Forelimb muscle (tissue), 1 donor: ENCODE results near the gene NME4. TPM values are rescaled to one million over a fixed set of nuclear protein-coding genes. Genes with fewer than 3 reads are reported as not detected.
"Not testable (repeated sequence)": the region's sequence is repeated elsewhere in the genome, so short reads cannot be mapped to it uniquely, and the experiment has no call there.

Experiments
- DNase-seq: peaks from one replicate; pipeline ENCODE4 v3.0.0-alpha.2; 2013; ENCODE audit warnings: low read depth
- polyA plus RNA-seq: library from polyadenylated mRNA; unstranded; fragments of 120-200 nt; gene quantifications from one replicate; pipeline ENCODE4 v1.2.1, GENCODE V29; 2013; ENCODE audit not compliant: insufficient read length

Gene NME4
- 66.4 TPM for polyA plus RNA-seq

DNA sequence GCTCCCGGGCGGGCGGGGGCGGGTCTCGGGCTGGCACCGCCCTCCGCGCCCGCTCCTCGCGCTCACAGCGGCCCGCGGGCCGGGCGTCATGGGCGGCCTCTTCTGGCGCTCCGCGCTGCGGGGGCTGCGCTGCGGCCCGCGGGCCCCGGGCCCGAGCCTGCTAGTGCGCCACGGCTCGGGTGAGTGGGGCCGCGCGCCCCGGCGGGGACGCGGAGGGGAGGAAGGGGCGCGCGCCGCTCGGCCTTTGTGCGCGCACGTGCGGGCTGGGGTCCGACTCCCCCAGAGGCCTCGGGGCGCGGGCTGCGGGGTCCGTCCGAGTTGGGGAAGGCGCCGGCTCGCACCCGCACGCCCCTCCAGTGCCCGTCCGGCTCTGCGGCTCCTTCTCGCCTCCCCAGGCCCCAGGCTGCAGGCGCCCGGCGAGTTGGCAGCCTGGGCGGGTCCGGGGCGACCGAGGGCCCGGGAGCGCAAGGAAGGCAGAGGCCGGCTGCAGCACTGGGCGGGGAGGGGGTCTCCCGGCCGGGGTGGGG lies at the start of gene NME4:
Gene NME4 (plus strand): TSS at position 65 of the 527 bp plus-strand sequence. CDS start 24 bp downstream, at position 89.
- DNase-seq: no peak

DNA sequence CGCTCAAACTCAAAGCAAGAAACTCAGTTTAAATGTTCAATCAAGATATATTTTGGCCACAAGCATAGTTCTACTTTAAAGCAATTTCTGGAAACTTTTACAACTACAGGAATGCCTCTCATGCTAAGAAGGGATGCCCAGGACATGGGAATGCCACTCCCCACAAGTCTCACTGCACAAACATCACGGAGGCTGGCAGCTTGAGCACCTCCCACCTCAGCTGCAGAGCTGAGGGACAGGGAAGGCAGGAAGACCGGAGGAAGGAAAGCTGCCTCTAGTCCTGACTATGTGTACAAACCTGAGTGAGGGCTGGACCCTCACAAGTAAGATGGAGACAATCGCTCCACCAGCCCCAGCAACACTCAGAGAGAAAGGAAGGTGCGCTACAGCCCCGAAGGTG lies 49.8 kb upstream of the NME4 start:
- no peak for DNase-seq

DNA sequence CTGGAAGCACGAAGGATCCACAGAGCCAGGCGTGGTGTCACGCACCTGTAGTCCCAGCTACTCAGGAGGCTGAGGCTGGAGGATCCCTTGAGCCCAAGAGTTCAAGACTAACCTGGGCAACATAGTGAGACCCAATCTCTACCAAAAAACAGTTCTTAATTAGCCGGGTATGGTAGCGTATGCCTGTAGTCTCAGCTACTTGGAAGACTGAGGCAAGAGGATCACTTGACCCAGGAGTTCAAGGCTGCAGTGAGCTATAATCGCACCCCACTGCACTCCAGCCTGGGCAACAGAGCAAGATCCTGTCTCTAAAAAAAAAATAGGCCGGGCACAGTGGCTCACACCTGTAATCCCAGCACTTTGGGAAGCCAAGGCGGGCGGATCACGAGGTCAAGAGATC lies 48.5 kb upstream of the NME4 start:
- not testable (repeated sequence) for DNase-seq

DNA sequence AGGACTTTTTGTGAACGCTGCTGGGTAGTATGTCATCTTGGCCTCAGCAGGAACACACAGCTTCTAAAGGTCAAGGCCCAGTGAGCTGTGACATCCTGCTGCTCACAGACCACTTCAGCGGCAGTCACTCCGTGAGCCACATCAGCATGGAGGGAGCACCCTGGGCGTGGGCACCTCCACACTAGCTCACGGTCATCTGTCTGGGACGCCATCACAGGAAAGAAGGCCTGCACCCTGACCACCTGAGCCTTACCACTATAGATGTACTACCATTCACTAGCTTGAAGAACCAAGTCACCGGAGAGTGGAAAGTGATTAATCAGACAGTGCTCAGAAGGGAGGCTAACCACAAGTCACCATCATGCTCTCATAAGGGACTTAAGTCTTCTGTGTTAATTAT lies 47.8 kb upstream of the NME4 start:
- no peak for DNase-seq

DNA sequence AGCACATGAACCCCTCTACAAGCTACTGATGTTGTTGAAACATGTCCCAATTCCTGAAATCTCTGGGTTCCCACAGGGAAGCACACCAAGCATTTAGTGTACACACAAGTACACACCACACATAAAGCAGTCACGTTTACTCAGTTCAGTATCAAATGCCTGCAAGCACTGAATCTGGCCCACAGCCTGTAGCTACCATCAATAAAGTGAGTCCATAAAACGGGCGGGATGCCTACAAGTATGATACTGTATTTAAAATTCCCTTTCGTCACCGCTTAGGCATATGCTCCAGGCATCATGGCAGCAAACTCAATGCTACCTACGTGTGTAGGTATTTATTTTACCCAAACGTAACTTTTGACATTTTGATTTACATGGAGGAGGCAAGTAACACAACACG lies 46.8 kb upstream of the NME4 start:
- DNase-seq: no peak

DNA sequence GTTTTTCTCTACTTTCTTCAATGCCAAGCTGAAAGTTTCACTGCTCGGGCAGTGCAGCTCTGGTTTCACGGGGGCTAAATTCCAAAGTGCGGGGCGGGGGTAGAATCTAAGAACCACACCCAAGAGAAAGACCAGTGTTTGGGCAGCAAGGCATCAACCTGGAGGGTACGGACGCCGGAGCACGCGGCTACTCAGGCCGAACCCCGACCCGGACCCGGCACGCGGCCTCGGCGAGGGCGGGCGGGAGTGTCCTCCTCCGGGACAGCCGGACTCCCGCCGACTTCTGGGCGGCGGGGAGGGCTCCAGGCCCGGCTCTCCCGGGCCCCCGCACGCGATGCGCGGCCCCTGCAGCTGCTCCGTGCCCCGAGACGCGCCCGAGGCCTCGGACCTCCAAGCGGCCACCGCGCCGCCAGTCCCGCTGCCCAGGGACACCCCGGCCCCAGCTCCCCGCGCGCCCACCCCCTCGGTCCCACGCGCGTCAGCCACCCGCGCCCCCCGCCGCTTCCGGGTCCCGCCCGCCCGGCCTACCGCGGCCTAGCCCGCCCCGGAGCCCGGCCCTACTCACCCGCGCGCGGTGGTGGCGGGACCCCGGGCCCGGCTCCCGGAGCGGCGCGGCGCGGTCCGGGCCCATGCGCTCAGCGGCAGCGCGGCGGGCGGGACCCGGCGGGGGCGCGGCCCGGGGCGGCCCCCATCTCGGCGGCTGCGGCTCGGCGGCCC lies 45.0 kb upstream of the NME4 start:
- no peak for DNase-seq

DNA sequence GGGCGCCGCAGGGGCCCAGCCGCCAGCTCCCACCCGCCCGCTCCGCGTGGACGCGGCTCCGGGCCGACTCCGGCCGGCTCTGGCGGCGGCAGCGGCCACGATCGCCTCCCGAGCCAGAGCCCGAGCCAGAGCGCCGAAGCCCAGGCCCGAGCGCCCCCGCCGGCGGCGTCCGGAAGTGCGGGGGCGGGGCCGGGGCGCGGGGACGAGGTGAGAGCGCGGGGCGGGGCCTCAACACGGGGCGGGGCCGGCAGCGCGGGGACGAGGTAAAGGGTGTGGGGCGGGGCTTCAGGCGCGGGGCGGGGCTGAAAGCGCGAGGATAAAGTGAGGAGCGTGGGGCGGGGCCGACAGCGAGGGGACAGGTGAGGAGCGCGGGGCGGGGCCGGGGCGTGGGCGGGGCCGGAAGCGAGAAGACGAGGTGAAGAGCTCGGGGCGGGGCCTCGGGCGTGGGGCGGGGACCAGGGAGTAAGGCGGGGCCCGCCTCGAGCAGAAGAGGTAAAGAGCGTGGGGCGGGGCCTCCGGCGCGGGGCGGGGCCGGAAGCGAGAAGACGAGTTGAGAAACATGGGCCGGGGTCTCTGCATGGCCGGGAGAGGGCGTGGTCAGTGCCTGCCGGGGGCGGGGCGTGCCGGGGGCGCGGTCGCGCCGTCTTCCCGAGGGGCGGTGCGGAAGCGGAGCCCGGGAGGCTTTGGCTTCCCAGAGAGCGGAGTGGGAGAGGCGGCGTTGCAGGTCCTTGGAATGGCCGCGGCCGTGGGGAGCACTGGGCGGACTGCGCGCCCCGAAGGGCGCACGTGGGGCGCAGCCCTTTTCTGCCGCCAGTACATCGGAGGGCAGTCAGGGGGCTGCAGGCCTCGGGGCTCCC lies 44.2 kb upstream of the NME4 start, which contains the start of gene AXIN1:
Gene AXIN1 (minus strand): TSS at position 177 of the 857 bp plus-strand sequence. CDS start 5,698 bp downstream, outside the sequence.
- DNase-seq: peak; percentile 39

DNA sequence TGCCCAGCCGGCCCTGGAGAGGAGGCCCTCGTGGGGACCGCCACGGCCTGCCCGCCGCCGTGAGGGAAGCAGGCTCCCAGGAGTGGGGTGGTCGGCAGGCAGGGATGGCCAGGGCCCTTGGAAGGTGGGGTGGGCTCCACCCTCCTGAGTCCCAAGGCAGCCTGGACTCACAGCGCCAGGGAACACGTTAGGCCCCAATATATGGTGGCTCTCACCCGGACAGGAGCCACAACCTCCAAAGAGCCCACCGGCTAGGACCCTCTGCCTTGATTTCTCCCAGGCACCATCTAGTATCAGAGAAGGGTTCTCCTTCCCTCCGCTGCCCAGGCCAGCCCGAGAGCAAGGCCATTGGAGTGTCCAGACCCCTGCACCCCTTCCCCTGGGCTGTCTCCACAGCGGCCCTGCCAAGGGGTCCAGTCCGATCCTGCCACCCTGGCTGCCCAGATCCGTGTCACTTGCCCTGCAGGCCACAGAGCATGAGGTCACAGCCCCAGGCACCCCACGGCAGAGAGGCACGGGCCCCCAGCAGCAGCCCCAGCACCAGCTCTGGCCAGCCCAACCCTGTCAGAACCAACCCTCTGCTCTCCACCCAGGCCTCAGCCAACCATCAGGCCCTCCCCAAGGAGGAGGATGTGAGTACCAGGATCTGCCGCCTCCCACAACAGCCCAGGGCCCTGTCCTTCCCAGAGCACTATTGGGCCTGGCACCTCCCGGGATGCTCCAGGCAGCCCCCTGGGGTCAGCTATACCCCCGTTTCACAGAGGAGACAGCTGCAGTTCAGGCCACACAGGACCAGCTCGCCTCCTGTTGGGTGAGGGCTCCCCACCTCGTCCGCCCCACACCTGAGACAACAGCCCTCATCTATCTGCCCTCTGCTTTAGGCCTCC lies 43.4 kb upstream of the NME4 start:
- no peak for DNase-seq

DNA sequence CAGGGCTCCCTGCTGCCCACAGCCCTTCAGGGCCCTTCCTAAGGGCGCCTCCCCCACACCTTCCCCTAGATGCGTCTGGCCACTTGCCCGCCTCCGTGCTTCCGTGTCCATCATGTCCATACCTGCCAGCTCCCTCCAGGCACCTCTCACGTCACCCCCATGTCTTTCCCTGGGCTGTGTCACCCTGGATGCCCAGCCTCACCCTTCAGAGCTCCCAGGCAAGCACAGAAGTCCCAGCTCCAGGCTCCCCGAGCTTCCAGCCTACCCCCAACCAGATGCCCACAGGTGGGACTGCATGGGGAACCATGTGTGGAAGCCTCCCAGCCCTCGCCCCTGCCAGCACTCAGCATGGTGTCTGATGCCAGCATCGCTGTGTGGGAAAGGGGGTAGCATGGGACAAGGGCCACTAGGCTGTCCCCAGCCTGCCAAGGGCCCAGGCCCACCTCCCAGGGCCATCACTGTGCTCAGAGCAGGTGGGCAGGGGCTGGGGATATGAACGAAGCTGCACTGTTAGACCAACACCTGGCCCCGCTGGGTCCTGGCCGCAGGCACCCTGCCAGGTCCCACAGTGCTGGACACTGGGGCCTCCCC lies 42.6 kb upstream of the NME4 start:
- DNase-seq: no peak

DNA sequence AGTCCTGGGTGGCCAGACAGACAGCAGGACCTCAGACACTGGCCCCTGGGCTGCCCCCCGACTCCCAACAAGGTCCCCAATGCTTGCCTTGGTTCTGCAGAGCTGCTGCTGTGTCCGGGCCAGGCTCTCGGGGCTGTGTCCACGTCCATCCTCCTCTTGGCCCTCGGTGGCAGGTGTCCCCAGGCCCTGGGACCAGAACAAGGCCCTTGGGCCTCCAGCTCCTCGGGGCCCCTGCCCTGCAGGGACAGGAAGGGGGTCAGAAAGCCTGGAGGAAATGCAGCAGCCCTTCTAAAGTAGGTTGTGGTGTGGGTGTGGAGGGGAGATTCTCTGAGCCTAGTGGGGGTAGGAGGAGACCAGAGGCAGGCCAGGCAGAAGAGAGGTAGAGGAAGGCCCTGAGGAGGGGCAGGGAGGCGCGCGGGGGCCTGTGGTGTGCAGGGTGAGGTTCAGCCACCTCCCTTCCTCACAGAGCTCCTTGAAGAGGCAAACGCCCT lies 42.0 kb upstream of the NME4 start:
- DNase-seq: no peak

DNA sequence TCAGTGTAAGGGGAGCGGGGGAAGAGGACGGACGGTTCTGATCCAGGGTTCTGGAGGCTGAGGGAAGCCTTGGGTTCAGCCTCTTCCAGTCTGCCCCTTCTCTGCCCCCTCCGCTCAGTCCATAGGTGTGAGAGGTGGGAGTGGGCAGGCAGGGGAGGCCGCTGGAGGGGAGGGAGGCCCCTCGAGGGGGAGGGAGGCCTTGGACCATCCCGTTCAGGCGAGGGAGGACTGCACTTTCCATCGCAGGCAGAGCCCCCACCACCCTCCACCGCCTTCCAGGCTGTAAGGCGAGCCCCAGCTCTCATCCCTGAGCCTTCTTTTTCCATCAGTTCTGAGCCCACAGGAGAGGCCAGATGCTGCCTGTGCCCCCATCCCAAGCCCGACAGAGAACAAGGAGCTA lies 40.3 kb upstream of the NME4 start:
- no peak for DNase-seq

DNA sequence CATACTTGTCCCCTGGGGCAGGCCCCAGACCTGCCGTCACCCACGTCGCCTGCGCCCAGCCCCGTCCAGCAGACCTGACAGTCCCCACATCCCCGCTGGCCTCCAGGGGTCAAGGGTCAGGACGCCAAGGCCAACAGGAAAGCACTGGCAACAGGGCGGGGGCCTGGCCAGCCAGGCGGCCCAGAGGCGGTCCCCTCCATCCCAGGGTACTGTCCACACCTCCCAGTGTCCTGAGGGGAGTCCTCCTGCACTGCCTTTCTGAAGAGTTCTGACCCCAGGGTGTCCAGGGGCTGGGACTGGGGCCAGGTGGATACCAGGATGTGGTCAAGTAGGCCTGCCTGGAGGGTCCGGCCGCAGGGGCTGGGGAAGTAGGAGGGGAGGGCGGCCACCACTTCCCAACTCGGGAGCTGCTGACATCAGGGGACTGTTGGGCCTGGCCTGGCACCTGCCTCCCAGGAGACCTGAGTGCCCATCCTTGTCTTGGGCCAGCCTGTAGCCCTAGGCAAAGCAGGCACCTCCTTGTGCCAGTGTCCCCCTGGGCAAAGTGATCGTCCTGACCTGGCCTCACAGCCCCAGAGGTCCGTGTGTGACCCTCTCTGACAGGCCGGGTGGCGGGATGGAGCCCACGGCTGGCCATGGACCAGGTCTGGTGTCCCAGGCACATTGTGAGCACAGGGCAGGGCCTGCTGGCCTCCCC lies 37.8 kb upstream of the NME4 start:
- DNase-seq: no peak

DNA sequence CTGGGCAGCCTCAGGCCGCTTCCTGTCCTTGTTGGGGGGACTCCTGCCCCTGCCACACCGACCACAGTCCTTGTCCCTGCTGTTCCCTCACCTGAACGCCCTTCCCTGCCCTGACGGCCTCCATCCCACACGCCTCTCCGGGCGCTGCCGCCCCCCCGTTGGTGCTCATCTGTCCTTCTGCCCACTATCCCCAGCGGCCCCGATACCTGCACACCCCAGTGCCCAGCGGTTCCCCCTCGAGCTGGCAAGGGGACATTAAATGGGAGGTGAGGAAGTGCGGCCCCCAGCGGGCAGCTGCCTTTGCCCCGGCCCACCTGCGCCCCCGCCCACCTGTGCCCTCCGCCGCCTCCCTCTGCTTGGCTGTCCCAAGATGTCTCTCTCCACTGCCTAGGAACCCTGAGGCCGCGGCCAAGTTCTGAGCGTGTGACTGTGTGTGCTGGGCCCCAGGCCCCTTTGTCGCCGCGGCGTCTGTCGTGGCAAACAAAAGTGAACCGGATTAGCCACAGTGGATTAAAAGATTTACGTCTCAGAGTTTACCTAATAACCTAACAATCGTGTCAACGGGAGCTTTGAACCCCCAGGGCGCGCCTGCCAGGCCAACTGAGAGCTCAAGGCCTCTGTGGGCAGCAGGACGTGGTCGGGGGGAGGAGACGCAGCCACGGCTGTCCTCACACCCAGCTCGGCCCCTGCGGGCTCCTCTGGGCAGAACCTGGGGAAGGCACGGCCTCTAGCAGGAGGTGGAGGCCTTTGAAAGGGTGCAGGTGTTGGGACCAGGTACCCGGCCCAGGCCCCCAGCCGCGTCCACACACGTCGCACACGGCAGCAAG lies 36.9 kb upstream of the NME4 start:
- DNase-seq: no peak

DNA sequence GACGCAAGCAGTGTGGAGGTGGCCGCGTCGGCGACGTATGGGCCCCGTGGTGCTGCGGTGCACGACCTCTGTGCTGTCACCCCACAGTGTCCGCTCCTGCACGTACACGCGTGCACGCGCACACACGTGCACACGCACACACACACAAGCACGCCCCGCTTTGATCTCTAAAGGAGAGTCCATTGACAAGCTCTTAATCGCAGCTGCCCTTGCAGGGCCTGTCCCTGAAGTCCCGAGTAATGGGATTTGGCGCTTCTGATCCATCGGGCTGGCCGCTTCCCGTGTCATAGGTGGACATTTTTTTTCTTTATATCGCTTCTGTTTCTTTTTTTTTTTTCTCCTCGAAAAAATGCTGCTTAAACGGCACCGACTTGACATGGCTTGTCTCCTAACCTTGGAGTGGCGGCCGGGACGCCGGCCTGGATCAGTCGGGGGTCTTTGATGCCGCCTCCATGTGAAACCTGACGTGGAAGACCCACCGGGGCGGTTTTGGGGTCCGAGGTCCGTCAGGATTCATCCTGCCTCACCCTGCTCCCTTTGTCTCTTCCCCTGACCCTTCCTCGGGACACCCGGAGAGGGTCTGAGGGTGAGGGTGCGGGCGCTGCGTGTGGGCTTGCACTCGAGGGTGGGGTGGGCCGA lies 36.2 kb upstream of the NME4 start:
- DNase-seq: no peak

DNA sequence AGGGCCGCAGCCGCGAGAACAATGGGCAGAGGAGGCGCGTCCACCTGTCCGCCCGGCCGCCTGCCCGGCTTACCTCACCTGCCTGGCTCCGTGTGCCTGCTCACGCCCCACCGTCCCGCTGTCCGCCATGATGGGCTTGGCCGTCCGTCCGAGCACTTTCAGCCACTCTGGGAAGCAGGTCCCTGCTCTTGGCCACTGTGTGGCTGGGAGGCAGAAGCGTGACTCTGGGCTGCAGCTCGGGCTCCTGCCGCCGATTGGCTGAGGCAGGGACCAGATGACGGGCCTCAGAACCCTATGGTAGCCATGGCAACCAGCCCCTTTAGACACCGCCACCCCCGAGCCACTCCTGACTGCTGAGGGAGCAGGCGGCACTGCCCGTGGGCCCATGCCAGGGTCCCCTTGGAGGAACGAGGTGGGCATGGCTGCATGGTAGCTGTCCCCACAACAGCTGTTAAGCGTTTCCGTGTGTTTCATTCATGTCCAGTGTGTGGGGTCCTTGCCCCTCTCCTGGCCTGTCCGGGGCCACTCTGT lies 35.6 kb upstream of the NME4 start:
- DNase-seq: no peak

DNA sequence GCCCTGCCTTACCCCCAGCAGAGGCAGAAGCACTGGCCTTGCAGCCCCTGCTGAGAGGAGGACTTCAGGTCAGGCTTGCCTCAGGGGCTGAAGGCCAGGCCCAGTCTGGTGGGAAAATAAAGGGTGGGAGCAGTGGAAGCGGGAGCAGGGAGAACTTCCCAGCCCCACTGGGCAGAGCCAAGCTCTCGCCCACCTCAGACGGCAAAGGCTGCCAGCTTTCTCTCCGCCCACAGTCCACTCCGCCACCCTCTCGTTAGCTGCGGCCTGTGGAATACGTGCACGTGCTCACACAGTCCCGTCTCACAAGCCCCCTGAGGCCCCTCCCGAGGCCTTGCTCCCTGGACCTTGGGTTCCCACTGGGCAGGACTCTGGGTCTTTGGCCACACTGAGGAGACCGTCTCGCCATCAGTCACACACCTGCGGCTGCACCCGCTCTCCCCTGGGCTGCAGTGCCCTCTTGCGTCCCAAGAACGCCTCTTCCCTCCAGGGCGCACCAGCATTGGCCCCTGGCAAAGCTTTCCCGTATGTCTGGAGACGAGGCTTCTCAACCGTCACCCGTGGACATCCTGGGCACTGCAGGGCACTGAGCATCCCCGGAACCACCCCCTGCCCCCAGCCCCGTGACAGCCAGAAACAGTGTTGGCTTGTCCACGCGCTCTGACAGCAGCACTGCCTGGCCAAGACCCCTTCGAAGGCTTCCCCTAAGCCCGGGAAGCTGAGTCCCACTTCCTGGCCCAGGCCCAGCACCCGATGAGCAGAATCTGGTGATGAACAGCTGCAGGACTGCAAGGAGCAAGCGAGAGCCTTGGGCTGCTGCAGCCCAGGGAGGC lies 34.9 kb upstream of the NME4 start:
- DNase-seq: no peak

DNA sequence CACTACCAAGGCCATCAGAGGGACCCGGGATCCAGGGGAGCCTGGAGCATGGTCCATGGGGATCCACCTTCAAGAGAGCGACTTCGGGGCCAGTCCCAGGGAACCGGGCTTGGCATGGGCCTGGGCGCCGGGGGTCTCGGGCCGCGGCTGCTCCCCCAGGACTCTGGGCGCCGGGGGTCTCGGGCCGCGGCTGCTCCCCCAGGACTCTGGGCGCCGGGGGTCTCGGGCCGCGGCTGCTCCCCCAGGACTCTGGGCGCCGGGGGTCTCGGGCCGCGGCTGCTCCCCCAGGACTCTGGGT lies 34.3 kb upstream of the NME4 start:
- DNase-seq: not testable (repeated sequence)

DNA sequence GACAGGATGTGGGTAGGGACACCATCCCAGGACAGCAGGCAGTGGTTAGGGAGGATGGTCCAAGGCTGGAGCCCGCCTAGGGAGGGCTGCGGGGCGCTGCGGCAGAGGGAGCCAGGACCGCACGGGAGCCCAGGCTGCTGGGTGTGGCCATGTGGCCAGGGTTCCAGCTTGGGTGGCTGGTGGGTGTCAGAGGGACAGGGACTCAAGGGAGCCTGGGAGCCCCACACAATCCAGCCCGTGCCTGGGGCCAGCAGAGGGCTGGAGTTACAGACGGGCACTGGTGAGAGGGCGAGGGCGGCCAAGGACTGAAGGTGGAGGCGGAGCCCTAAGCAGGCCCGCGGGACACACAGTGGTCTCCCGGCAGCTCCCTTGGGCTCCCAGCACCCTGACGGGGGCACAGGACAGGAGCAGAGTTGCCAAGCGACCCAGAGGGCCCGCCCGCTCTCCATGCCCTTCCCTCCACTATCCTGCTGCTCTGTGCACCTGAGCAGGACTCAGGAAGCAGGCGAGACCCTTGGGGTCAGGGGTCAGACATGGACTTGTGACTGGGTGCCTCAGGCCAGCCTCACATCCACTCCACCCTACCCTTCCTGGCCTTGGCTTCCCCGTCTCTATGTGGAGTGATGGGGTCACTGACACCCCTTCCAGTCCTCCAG lies 33.8 kb upstream of the NME4 start:
- DNase-seq: no peak
